Subcutaneous adipose tissue (tissue), 4 donors: Measurements from ENCODE around the gene CEMIP. TPM values are rescaled to one million over a fixed set of nuclear protein-coding genes. Genes with fewer than 3 reads are reported as not detected.

Source experiments
- CTCF ChIP-seq: fragments of 450-650 bp; IDR thresholded peaks from one replicate; pipeline ENCODE4 v1.5.1; 2016; ENCODE audit warnings: low read depth, mild to moderate bottlenecking, control low read depth, antibody characterized with exemption, moderate library complexity
- total RNA-seq, 4 donors: library from RNA; depleted of rRNA; stranded (reverse); fragments of >200 nt; gene quantifications; one replicate each; pipeline ENCODE4 v1.1.0, GENCODE V29; 2016

CEMIP gene
- total RNA-seq, 4 donors from 2014 or later, result 0.17 TPM; not detected in 3

- TF ChIP-seq CTCF, result no peak
These were observed 133.5 kb downstream of the CEMIP start for GRCh38 chr15:80912673-80913072.

- no peak for TF ChIP-seq CTCF
These were observed 134.4 kb downstream of the CEMIP start for GRCh38 chr15:80913541-80913940.

- no peak for TF ChIP-seq CTCF
These were observed 136.3 kb downstream of the CEMIP start for GRCh38 chr15:80915472-80915871.

- no peak for TF ChIP-seq CTCF
These were observed 136.9 kb downstream of the CEMIP start for GRCh38 chr15:80916056-80916455.

GRCh38 chr15:80918196-80918783 lies 139.1 kb downstream of the CEMIP start:
- TF ChIP-seq CTCF, result no peak

- TF ChIP-seq CTCF, result no peak
These were observed 141.1 kb downstream of the CEMIP start for GRCh38 chr15:80920271-80920699.

GRCh38 chr15:80921736-80922410 lies 142.7 kb downstream of the CEMIP start:
- no peak for TF ChIP-seq CTCF
